ENCODE results near the gene CIRBP. TPM values are rescaled to one million over a fixed set of nuclear protein-coding genes. Genes with fewer than 3 reads are reported as not detected.

CIRBP gene
- total RNA-seq, 4 donors from 2014 or later: 389 to 640 (median 576) TPM

- no peak overlapping the region for H3K4me3 ChIP-seq
- no peak overlapping the region for H3K27ac ChIP-seq
- TF ChIP-seq POLR2A (IDR thresholded peaks at IDR 0.05) (no peak), EP300 (IDR thresholded peaks at IDR 0.05) (no peak), CTCF (IDR thresholded peaks at IDR 0.05) (no peak)
- H3K27me3 ChIP-seq: peaks cover 0 to 54% of the 10 kb centered on the region in 2 donors
- WGBS, 2 donors: 64 to 67% methylated on average over 26 to 27 of the region's 28 CpGs
- H3K4me1 ChIP-seq: peaks cover 0 to under 1% (median 0%) of the 10 kb centered on the region in 4 donors
- H3K36me3 ChIP-seq: no peaks in the 10 kb centered on the region
- no peak for DNase-seq (ENCODE audit: low spot score in 2 of 2)
- no peaks in the 10 kb centered on the region for H3K9me3 ChIP-seq
These were observed 41.1 kb downstream of the CIRBP start for GRCh38 chr19:1309977-1310852.

DNA sequence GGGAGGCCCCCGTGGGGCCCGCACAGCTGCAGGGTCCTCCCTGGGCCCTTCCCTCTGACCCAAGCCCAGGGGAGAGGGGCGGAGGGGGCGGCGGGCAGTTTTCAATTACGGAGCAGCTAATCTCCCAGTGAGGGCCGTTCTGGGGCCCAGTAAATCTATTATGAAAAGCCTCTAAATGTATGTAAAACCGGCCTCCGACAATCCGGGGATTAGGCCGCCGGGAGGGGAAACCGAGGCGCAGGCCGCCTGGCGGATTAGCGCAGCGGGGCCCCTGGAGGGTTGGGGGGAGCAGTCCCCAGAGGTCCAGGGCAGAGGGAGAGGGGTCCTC is 41.7 kb downstream of the CIRBP start:
- Histone ChIP-seq H3K27ac (no peak overlapping the region), H3K4me3 (no peak overlapping the region), H3K4me1 (peaks cover 0 to 6% (median 2%) of the 10 kb centered on the region in 4 donors), H3K9me3 (no peaks in the 10 kb centered on the region), H3K27me3 (peaks cover 0 to 60% of the 10 kb centered on the region in 2 donors), H3K36me3 (no peaks in the 10 kb centered on the region)
- DNase-seq (ENCODE audit: low spot score in 2 of 2): no peak
- 76 to 78% methylated on average over 18 of the region's 18 CpGs for WGBS, 2 donors
- TF ChIP-seq CTCF (IDR thresholded peaks at IDR 0.05) (no peak), EP300 (IDR thresholded peaks at IDR 0.05) (no peak), POLR2A (IDR thresholded peaks at IDR 0.05) (no peak)

GRCh38 chr19:1311543-1312091 is 42.5 kb downstream of the CIRBP start:
- no peak for TF ChIP-seq EP300 (IDR thresholded peaks at IDR 0.05)
- TF ChIP-seq CTCF (IDR thresholded peaks at IDR 0.05): no peak
- no peak for TF ChIP-seq POLR2A (IDR thresholded peaks at IDR 0.05)
- 52 to 64% methylated on average over 17 to 21 of the region's 21 CpGs for WGBS, 2 donors
- Histone ChIP-seq H3K4me3 (no peak overlapping the region), H3K4me1 (peaks cover 0 to 11% (median 4%) of the 10 kb centered on the region in 4 donors), H3K27ac (no peak overlapping the region), H3K9me3 (no peaks in the 10 kb centered on the region), H3K36me3 (no peaks in the 10 kb centered on the region), H3K27me3 (peaks cover 0 to 68% of the 10 kb centered on the region in 2 donors)
- no peak for DNase-seq (ENCODE audit: low spot score in 2 of 2)

DNA sequence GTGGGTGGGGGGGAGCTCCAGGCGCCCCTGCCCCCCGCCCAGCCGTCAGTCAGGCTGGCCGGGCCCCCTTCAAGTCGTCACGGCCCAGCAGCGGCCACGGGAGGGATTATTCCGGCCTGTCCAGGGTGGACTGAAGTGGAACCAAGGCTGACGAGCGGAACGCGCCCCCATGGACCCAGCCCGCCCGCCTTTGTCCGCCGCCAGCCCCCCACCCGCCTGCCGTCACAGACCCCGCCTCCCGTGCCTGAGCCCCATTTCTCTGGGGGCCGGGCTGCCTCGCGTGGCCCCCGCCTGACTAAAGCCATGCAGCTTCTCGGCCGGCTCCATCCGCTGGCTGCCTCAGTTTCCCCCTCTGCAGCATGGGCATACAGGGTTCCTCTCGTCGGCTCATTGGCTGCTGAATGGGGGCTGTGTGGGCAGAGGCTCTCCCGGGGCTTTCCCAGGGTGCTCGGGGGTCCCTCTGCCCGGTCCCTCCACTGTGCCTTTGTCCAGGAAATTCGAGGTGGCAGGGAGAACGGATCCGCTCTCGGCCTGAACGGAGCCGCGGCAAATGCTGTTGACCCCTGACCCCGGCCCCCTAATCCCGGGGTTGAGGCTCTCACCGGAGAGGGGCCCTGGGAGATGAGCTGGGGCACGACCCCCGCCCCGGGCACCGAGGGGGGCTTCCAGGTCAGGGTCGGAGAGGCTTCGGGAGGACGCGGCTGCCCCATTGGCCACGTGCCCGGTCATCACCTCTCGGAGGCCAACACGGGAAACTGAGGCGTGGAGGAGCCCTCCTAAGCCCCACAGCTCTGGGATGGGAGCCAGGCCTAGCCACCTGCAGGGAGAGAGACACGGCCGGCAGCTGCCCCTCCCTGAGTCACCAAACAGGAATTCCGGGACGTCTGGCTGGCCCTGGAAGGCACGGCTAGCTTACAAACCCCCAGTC is 43.9 kb downstream of the CIRBP start:
- H3K9me3 ChIP-seq: no peaks in the 10 kb centered on the region
- WGBS, 2 donors: 59 to 77% methylated on average over 40 to 48 of the region's 61 CpGs
- no peak for TF ChIP-seq EP300 (IDR thresholded peaks at IDR 0.05)
- TF ChIP-seq POLR2A (IDR thresholded peaks at IDR 0.05): no peak
- no peak for TF ChIP-seq CTCF (IDR thresholded peaks at IDR 0.05)
- H3K27ac ChIP-seq: no peak overlapping the region
- DNase-seq (ENCODE audit: low spot score in 2 of 2): no peak
- no peaks in the 10 kb centered on the region for H3K36me3 ChIP-seq
- H3K27me3 ChIP-seq: peaks cover 0 to 82% of the 10 kb centered on the region in 2 donors
- no peak overlapping the region for H3K4me3 ChIP-seq
- H3K4me1 ChIP-seq: peaks cover 0 to 11% (median 4%) of the 10 kb centered on the region in 4 donors
